H1 (cell line): ENCODE measurements around the gene ELF4. TPM values are rescaled to one million over a fixed set of nuclear protein-coding genes. Genes with fewer than 3 reads are reported as not detected.

Experiments used
- CTCF ChIA-PET: fragments of 300-600 bp; sonication (Branson Sonifier 250); formaldehyde crosslinking; loops from one replicate; lab custom pipeline; 2021; ENCODE audit not compliant: partially characterized antibody; lab: Charles Lee
- POLR2A ChIA-PET: fragments of 300-600 bp; sonication (Branson Sonifier 250); formaldehyde crosslinking; loops from one replicate; lab custom pipeline; 2021; ENCODE audit warnings: inconsistent platforms; ENCODE audit not compliant: partially characterized antibody; lab: Charles Lee
- DNase-seq, 2 experiments: peaks; one replicate each; pipeline versions ENCODE4 v3.0.0 to v3.0.0-alpha.2; 2010 to 2022; ENCODE audit warnings: low spot score in 2 of 2, low read depth in 1 of 2, mixed read lengths in 1 of 2
- FAIRE-seq: peaks from 2 replicates; lab custom pipeline; 2011; peaks lifted over from hg19 to GRCh38; lab: Jason Lieb, UNC
- H2AFZ ChIP-seq: 2 replicates; pipeline ENCODE4 v1.8.1; 2012; ENCODE audit warnings: low read length, inconsistent platforms
- H2AK5ac ChIP-seq: 2 replicates; pipeline ENCODE4 v1.6.1; 2013; ENCODE audit warnings: low read depth, low read length
- H2BK120ac ChIP-seq: replicated peaks from 2 replicates; pipeline ENCODE3; 2013; ENCODE audit warnings: low read depth, low read length, inconsistent platforms
- H2BK12ac ChIP-seq: 2 replicates; pipeline ENCODE4 v1.6.1; 2013; ENCODE audit warnings: low read depth, low read length
- H2BK15ac ChIP-seq: 2 replicates; pipeline ENCODE4 v1.6.1; 2013; ENCODE audit warnings: low read length
- H2BK20ac ChIP-seq: 2 replicates; pipeline ENCODE4 v1.6.1; 2013; ENCODE audit warnings: low read length
- H2BK5ac ChIP-seq: 2 replicates; pipeline ENCODE4 v1.6.1; 2013; ENCODE audit warnings: low read depth, low read length
- H3K14ac ChIP-seq: 2 replicates; pipeline ENCODE4 v1.6.1; 2013; ENCODE audit warnings: inconsistent platforms; ENCODE audit not compliant: insufficient read length
- H3K18ac ChIP-seq: 2 replicates; pipeline ENCODE4 v1.6.1; 2013; ENCODE audit warnings: low read length; ENCODE audit errors: extremely low read depth
- H3K23ac ChIP-seq: 2 replicates; pipeline ENCODE4 v1.6.1; 2013; ENCODE audit warnings: inconsistent platforms; ENCODE audit not compliant: insufficient read length
- H3K23me2 ChIP-seq: 2 replicates; pipeline ENCODE4 v1.6.1; 2013; ENCODE audit warnings: low read depth, low read length
- H3K27ac ChIP-seq: 2 replicates; pipeline ENCODE4 v1.6.1; 2011; ENCODE audit warnings: low read depth, low read length, inconsistent platforms
- H3K27me3 ChIP-seq, 4 experiments: replicated peaks in 1 of 4; 1 replicate in 1 of 4; 2 replicates in 3 of 4; pipeline versions ENCODE4 v1.6.1 to v1.8.1; 2011 to 2013; ENCODE audit warnings: low read length in 3 of 4, mild to moderate bottlenecking in 3 of 4, inconsistent platforms in 2 of 4, mixed read lengths in 2 of 4, moderate library complexity in 1 of 4; ENCODE audit not compliant: control insufficient read depth in 3 of 4, insufficient read depth in 3 of 4; ENCODE audit errors: extremely low read depth in 1 of 4
- H3K36me3 ChIP-seq, 4 experiments: 2 replicates each; pipeline versions ENCODE4 v1.6.1 to v1.8.1; 2011 to 2013; ENCODE audit warnings: mild to moderate bottlenecking in 4 of 4, low read length in 3 of 4, moderate library complexity in 2 of 4, control low read depth in 1 of 4, inconsistent platforms in 1 of 4; ENCODE audit not compliant: insufficient read depth in 4 of 4, control insufficient read depth in 2 of 4
- H3K4ac ChIP-seq: replicated peaks from 2 replicates; pipeline ENCODE3; 2013; ENCODE audit warnings: low read length, low read depth, mixed read lengths, inconsistent platforms; ENCODE audit not compliant: insufficient read length
- H3K4me1 ChIP-seq, 4 experiments: replicated peaks in 1 of 4; 1 replicate in 1 of 4; 2 replicates in 3 of 4; pipeline versions ENCODE4 v1.6.1 to v1.8.1; 2011 to 2013; ENCODE audit warnings: low read length in 3 of 4, inconsistent platforms in 2 of 4, mixed read lengths in 1 of 4; ENCODE audit not compliant: insufficient read depth in 4 of 4, control insufficient read depth in 3 of 4
- H3K4me2 ChIP-seq, 2 experiments: 2 replicates each; pipeline versions ENCODE4 v1.6.1 to v1.8.1; 2011 to 2013; ENCODE audit warnings: low read depth in 2 of 2, low read length in 2 of 2, control low read depth in 1 of 2, inconsistent platforms in 1 of 2, mild to moderate bottlenecking in 1 of 2; ENCODE audit not compliant: insufficient read depth in 1 of 2
- H3K4me3 ChIP-seq, 4 experiments: fragments of 200-600, 300-600 bp in 1 of 4; sonication (generic), shearing (Covaris generic), sonication (Bioruptor Twin) in 1 of 4; 2 replicates each; pipeline versions ENCODE4 v1.5.1 to v1.8.1; 2011 to 2016; ENCODE audit warnings: low read length in 4 of 4, low read depth in 3 of 4, control low read depth in 2 of 4, inconsistent platforms in 2 of 4, mild to moderate bottlenecking in 2 of 4, mixed read lengths in 1 of 4, moderate library complexity in 1 of 4; ENCODE audit not compliant: insufficient read depth in 2 of 4; ENCODE audit errors: extremely low read depth in 1 of 4
- H3K56ac ChIP-seq: replicated peaks from 2 replicates; pipeline ENCODE3; 2013; ENCODE audit warnings: low read depth, mild to moderate bottlenecking, mixed read lengths, low read length, inconsistent platforms; ENCODE audit not compliant: insufficient read length
- H3K79me1 ChIP-seq: 2 replicates; pipeline ENCODE4 v1.6.1; 2013; ENCODE audit warnings: low read depth, low read length, control low read depth
- H3K79me2 ChIP-seq, 2 experiments: 2 replicates each; pipeline versions ENCODE4 v1.6.1 to v1.8.1; 2012 to 2013; ENCODE audit warnings: low read length in 2 of 2, mild to moderate bottlenecking in 2 of 2, inconsistent platforms in 1 of 2; ENCODE audit not compliant: insufficient read depth in 2 of 2, control insufficient read depth in 1 of 2
- H3K9ac ChIP-seq, 4 experiments: replicated peaks in 1 of 4; 1 replicate in 1 of 4; 2 replicates in 3 of 4; pipeline versions ENCODE4 v1.6.1 to v1.8.1; 2011 to 2013; ENCODE audit warnings: low read depth in 3 of 4, low read length in 3 of 4, control low read depth in 2 of 4, mild to moderate bottlenecking in 2 of 4, moderate library complexity in 2 of 4, inconsistent platforms in 1 of 4; ENCODE audit errors: extremely low read depth in 1 of 4
- H3K9me3 ChIP-seq, 2 experiments: 2 replicates each; pipeline versions ENCODE4 v1.6.1 to v1.8.1; 2012 to 2013; ENCODE audit warnings: mild to moderate bottlenecking in 2 of 2, moderate library complexity in 2 of 2, control low read depth in 1 of 2, inconsistent platforms in 1 of 2, low read depth in 1 of 2, low read length in 1 of 2, mixed read lengths in 1 of 2; ENCODE audit not compliant: insufficient read depth in 2 of 2
- H4K20me1 ChIP-seq, 2 experiments: replicated peaks in 1 of 2; 2 replicates each; pipeline versions ENCODE3 to v1.8.1; 2011 to 2013; ENCODE audit warnings: inconsistent platforms in 2 of 2, low read length in 2 of 2, mild to moderate bottlenecking in 1 of 2; ENCODE audit not compliant: insufficient read depth in 2 of 2, control insufficient read depth in 1 of 2
- H4K5ac ChIP-seq: 2 replicates; pipeline ENCODE4 v1.6.1; 2013; ENCODE audit warnings: low read length, low read depth, mixed read lengths, inconsistent platforms; ENCODE audit not compliant: insufficient read length
- H4K8ac ChIP-seq: 2 replicates; pipeline ENCODE4 v1.8.0; 2013; ENCODE audit warnings: mild to moderate bottlenecking, moderate library complexity, low read length, inconsistent platforms; ENCODE audit not compliant: insufficient read depth; ENCODE audit errors: extremely low read depth
- H4K91ac ChIP-seq: replicated peaks from 2 replicates; pipeline ENCODE3; 2013; ENCODE audit warnings: low read length, mixed read lengths, inconsistent platforms; ENCODE audit not compliant: insufficient read length
- RBBP5 ChIP-seq: IDR thresholded peaks from 2 replicates; pipeline ENCODE4 v1.7.1; 2012; ENCODE audit warnings: low read depth, mild to moderate bottlenecking, inconsistent platforms, low read length, moderate library complexity, borderline replicate concordance
- WGBS, 2 experiments: shearing (Covaris generic) in 1 of 2; methylation state at CpG; one replicate each; pipeline versions ENCODE4 v1.1.6 to v1.1.7; 2013 to 2015; ENCODE audit warnings: low lambda C conversion rate in 2 of 2, mixed read lengths in 2 of 2, inconsistent platforms in 1 of 2, low coverage in 1 of 2, missing lambda C conversion rate in 1 of 2; ENCODE audit not compliant: insufficient replicate concordance in 2 of 2, insufficient coverage in 1 of 2, insufficient read length in 1 of 2; ENCODE audit errors: extremely low coverage in 1 of 2, missing lambda C conversion rate in 1 of 2; 5-methylcytosine and 5-hydroxymethylcytosine counted together
- polyA plus RNA-seq, 7 experiments: library from polyadenylated mRNA; depleted of rRNA in 3 of 7; stranded (reverse) in 5 of 7; unstranded in 2 of 7; fragments of >200 nt in 5 of 7; fragments of 200-250 nt in 2 of 7; gene quantifications; 1 replicate in 5 of 7; 2 replicates in 1 of 7; 4 replicates in 1 of 7; pipeline versions ENCODE4 v1.2.1 to v1.2.3, GENCODE V29; 2011 to 2013; ENCODE audit warnings: missing spikeins in 2 of 7, mixed read lengths in 2 of 7
- total RNA-seq: library from RNA; stranded (reverse); fragmentation: NEBNext Ultra II Directional; extraction: Animal tissue kit (Norgen Biotek cat#: 25700); gene quantifications from 2 replicates; pipeline ENCODE4 v1.2.1, GENCODE V29; 2021

Gene ELF4
- total and polyA plus RNA-seq, 2 of the 8 experiments (the other 6 are each of a cell fraction or from before 2014, with no cell fraction given): 1.8 to 2.0 TPM

DNA sequence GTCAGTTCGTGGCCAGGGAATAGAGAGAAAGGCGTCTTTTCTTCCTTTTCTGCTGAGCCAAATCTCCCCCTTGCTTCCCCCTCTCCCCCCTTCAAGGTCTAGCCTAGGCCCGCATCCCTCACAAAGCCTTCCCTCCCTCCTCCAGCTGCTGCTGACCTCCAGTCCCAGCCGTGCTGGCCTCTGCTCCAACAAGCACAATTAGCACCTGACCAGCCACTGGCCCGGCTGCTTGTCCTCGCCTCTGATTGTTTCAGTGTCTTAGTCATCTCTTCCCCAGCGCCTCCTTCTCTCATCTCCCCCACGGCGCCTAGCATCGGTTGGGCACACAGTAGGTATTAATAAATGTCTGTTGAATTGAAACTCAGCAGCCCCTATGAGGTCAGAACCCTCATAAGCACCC lies 4.2 kb downstream of the ELF4 start:
- H3K27me3 ChIP-seq: peaks cover 13 to 24% (median 19%) of the 10 kb centered on the region in 4 experiments; a peak in 6 of 7 replicates
- peaks cover 0 to 4% of the 10 kb centered on the region in 2 experiments for H4K20me1 ChIP-seq
- CTCF ChIA-PET: interaction anchor here (0.7 to 4.7 kb wide), 4 partner anchors 11 to 86 kb away, joined by 3 to 23 read pairs (median 3); no protein-coding TSS in a partner anchor
- H4K8ac ChIP-seq: no peak overlapping the region
- no peak overlapping the region for H2BK12ac ChIP-seq
- H3K36me3 ChIP-seq: peaks cover 0 to 3% (median 0%) of the 10 kb centered on the region in 4 experiments; a peak in 1 of 8 replicates
- no peak overlapping the region for H3K4me2 ChIP-seq
- no peak overlapping the region for H3K4me3 ChIP-seq
- peaks cover 0 to 11% (median 0%) of the 10 kb centered on the region in 4 experiments; a peak in 3 of 7 replicates for H3K4me1 ChIP-seq
- no peak overlapping the region for H2BK20ac ChIP-seq
- DNase-seq: no peak
- no peak for TF ChIP-seq RBBP5
- no peak overlapping the region for H3K23ac ChIP-seq
- H2BK120ac ChIP-seq: no peak overlapping the region
- no peak for FAIRE-seq
- no peaks in the 10 kb centered on the region; the same call in 1 of the 2 replicates for H3K23me2 ChIP-seq
- no peak overlapping the region for H2AFZ ChIP-seq
- no peak overlapping the region for H3K9ac ChIP-seq
- H3K4ac ChIP-seq: no peak overlapping the region
- no peak overlapping the region for H4K91ac ChIP-seq
- no peak overlapping the region for H2BK5ac ChIP-seq
- no peak overlapping the region for H3K14ac ChIP-seq
- POLR2A ChIA-PET: no interaction called here
- WGBS, 2 experiments: 90% methylated on average over 6 of the region's 10 CpGs; no CpG with 5 or more reads in 1 of the 2 experiments
- no peak overlapping the region for H2BK15ac ChIP-seq
- no peak overlapping the region for H3K56ac ChIP-seq
- H2AK5ac ChIP-seq: no peak overlapping the region
- H4K5ac ChIP-seq: no peak overlapping the region
- no peaks in the 10 kb centered on the region for H3K9me3 ChIP-seq
- no peak overlapping the region for H3K27ac ChIP-seq
- no peaks in the 10 kb centered on the region for H3K79me1 ChIP-seq
- H3K18ac ChIP-seq: no peak overlapping the region
- H3K79me2 ChIP-seq: no peaks in the 10 kb centered on the region
